ENCODE measurements around the gene NKX1-1.

NKX1-1 gene

DNA sequence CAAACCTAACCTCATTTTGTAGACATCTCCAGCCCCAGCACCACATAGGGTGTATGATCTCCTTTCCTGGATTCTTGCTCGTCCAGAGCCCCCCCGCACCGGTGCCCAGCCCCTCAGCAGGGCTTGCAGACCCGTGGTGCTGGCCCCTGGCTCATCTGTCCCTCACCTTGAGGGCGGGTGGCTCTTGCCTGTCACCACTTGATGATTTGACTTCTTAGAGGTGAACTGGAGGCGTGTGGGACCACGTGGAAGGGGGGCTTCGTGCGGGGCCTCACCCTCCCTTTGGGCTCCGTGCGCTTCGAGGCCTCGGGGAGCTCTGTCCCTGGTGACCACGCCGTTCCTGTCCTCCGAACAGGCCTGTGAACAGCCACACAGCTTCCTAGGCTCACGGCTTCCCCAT lies 43.7 kb downstream of the NKX1-1 start:
- TF ChIP-seq TAF1 (IDR thresholded peaks at IDR 0.05; ENCODE audit: borderline replicate concordance, insufficient read depth, low read length) (no peak), SIN3A (IDR thresholded peaks at IDR 0.05; ENCODE audit: borderline replicate concordance, insufficient read depth, low read length) (no peak), FOXP2 (optimal IDR thresholded peaks at IDR 0.05; ENCODE audit: borderline replicate concordance, extremely low read depth, extremely low read length, insufficient read depth) (no peak), POLR2AphosphoS5 (IDR thresholded peaks at IDR 0.05; ENCODE audit: low read depth, low read length) (no peak), REST (IDR thresholded peaks at IDR 0.05; ENCODE audit: insufficient read depth in 1 of 2, low read depth in 2 of 2, low read length in 2 of 2) (no peak)

DNA sequence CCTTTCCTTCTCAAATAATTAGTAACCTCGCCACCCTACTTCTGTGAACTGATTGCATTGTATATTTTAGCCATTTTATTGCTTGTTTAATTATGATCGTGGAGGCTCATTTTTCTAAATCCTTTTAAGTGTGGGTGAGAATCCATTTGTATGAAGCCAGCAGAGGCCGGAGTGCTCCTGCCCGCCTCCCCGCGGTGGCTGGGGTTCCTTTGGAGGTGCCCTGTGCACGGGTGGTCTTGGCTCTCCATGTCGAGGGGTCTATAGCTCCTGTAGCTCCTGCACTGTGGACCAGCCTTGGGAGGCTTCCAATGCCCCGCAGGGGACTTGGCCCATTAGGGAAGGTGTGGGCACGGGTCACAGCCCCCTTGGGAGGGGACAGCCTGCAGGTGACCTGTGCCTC lies 44.2 kb downstream of the NKX1-1 start:
- TF ChIP-seq FOXP2 (optimal IDR thresholded peaks at IDR 0.05; ENCODE audit: borderline replicate concordance, extremely low read depth, extremely low read length, insufficient read depth) (no peak), REST (IDR thresholded peaks at IDR 0.05; ENCODE audit: insufficient read depth in 1 of 2, low read depth in 2 of 2, low read length in 2 of 2) (no peak), TAF1 (IDR thresholded peaks at IDR 0.05; ENCODE audit: borderline replicate concordance, insufficient read depth, low read length) (no peak), SIN3A (IDR thresholded peaks at IDR 0.05; ENCODE audit: borderline replicate concordance, insufficient read depth, low read length) (no peak), POLR2AphosphoS5 (IDR thresholded peaks at IDR 0.05; ENCODE audit: low read depth, low read length) (no peak)

DNA sequence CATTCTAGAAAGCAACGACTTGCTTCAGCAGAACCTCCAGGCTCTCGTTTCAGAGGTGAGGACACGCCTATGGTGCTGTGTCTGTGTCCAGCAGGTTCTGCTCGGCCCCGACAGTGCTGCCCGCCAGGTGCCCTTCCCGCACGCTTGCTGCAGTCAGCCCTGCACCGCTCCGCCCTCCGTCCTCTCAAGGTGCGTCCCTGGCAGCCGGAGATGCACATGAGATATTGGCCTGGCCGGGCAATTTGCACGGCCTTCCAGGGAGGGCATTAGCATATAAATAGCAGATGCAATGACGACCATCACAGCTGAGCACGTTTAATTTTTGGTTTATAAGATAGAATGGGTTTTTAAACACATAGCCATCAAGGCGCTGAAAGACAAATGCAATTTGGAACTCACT lies 44.8 kb downstream of the NKX1-1 start:
- TF ChIP-seq TAF1 (IDR thresholded peaks at IDR 0.05; ENCODE audit: borderline replicate concordance, insufficient read depth, low read length): no peak
- TF ChIP-seq SIN3A (IDR thresholded peaks at IDR 0.05; ENCODE audit: borderline replicate concordance, insufficient read depth, low read length): no peak
- no peak for TF ChIP-seq FOXP2 (optimal IDR thresholded peaks at IDR 0.05; ENCODE audit: borderline replicate concordance, extremely low read depth, extremely low read length, insufficient read depth)
- TF ChIP-seq REST (IDR thresholded peaks at IDR 0.05; ENCODE audit: insufficient read depth in 1 of 2, low read depth in 2 of 2, low read length in 2 of 2): no peak
- no peak for TF ChIP-seq POLR2AphosphoS5 (IDR thresholded peaks at IDR 0.05; ENCODE audit: low read depth, low read length)

DNA sequence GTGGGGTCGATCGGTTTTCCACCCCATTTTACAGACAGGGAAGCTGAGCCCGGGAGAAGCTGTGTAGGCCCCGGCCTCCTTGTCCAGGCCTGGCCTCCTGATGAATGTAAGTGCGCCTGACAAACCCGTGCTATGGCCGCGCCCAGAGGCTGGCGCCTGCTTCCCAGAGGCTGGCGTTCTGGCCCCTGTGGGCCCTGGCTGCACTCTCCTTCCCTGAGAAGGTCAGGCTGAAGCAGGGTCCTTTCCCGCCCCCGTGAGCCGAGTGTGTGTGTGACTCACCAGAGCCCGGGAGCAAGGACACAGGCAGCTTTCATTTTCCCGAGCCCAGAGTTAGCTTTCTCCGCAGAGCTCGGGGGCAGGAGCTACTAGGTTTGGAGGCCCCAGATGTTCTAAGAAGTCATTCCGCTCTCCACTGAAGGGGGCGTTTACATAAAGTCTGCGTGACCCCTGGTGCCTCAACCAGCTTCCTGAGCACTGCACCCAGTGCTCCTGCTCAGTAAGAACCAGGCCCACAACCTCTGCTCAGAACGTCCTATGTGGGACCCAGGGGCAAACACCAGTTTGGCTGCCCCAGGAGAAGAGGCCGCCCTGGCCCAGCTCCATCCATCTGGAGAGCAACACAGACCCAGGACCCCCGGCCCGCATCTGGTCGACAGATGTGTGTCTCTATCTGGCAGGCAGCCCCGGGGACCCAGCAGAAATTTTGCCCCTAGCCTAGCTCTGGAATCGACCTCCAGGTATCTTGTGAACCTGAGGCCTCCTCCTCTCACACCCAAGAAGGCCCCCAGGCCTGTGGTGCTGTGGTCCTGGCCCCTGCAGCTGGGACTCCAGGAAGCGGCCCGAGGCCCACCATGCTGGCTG lies 45.6 kb downstream of the NKX1-1 start:
- TF ChIP-seq REST (IDR thresholded peaks at IDR 0.05; ENCODE audit: insufficient read depth in 1 of 2, low read depth in 2 of 2, low read length in 2 of 2): no peak

DNA sequence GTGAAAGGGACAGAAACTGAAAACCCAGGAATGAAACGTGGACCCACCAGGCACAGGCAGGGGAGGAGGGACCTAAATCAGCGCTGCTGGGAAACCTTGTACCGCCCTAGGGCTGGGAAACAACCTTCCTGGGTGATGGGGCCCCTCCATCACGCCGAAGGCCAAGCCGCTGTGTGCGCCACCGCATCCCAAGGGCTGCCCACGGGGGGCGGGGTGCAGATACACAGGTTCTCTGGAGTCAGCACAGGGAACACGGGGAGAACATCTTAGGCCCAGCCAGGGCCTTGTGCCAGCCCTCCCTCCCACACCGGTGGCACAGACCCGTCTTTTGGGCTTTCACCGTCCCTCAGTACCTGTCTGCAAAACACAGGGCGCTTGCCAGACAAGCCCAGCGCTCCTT lies 46.3 kb downstream of the NKX1-1 start:
- TF ChIP-seq FOXP2 (optimal IDR thresholded peaks at IDR 0.05; ENCODE audit: borderline replicate concordance, extremely low read depth, extremely low read length, insufficient read depth) (no peak), SIN3A (IDR thresholded peaks at IDR 0.05; ENCODE audit: borderline replicate concordance, insufficient read depth, low read length) (no peak), REST (IDR thresholded peaks at IDR 0.05; ENCODE audit: insufficient read depth in 1 of 2, low read depth in 2 of 2, low read length in 2 of 2) (no peak), TAF1 (IDR thresholded peaks at IDR 0.05; ENCODE audit: borderline replicate concordance, insufficient read depth, low read length) (no peak), POLR2AphosphoS5 (IDR thresholded peaks at IDR 0.05; ENCODE audit: low read depth, low read length) (no peak)
